Stimulated activated CD8-positive, alpha-beta memory T cell treated with anti-CD3 and anti-CD28 coated beads, Interleukin-12 subunit alpha, Interleukin-12 subunit beta, amount 100 ng/mL, for 4 hours (primary cell): ENCODE data around the gene WASF3.

Experiments
- DNase-seq: peaks from one replicate; pipeline ENCODE4 v3.0.0-alpha.2; 2020; ENCODE audit warnings: low read depth

WASF3 gene

DNA sequence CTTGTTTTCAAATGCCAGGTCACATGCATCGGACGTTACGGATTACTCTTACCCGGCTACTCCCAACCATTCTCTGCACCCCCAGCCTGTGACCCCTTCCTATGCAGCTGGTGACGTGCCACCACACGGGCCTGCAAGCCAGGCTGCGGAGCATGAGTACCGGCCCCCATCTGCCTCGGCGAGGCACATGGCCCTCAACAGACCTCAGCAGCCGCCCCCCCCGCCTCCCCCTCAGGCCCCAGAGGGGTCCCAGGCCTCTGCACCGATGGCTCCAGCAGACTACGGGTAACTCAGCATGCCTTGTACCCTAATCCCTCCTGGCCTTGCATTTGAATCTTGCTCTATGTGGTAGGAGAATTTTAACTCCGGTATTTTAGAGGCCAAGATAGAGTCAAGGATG lies 123.6 kb downstream of the WASF3 start:
- DNase-seq = no peak

DNA sequence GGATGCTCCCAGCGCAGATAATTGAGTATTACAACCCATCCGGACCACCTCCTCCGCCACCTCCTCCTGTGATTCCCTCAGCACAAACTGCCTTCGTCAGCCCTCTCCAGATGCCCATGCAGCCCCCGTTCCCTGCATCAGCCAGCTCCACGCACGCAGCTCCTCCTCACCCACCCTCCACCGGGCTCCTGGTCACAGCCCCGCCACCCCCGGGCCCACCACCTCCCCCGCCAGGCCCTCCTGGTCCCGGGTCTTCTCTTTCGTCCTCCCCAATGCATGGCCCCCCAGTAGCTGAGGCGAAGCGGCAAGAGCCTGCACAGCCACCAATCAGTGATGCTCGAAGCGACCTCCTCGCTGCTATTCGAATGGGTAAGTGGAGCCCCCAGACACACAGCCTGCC lies 125.1 kb downstream of the WASF3 start:
- no peak for DNase-seq

DNA sequence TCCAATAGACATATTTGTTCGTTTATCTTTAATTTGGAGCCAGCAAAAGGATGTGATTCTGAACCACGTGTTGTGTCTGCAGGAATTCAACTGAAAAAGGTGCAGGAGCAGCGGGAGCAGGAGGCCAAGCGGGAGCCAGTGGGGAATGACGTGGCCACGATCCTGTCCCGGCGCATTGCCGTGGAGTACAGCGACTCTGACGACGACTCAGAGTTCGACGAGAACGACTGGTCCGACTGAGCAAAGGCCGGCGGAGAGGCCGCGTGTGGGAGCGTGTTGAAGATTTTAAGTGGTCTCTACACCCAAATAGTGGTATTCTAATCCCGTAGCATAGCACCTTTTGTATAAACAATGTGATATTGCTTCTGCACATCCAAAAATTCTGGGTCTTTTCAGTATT lies 128.1 kb downstream of the WASF3 start:
- DNase-seq = no peak

DNA sequence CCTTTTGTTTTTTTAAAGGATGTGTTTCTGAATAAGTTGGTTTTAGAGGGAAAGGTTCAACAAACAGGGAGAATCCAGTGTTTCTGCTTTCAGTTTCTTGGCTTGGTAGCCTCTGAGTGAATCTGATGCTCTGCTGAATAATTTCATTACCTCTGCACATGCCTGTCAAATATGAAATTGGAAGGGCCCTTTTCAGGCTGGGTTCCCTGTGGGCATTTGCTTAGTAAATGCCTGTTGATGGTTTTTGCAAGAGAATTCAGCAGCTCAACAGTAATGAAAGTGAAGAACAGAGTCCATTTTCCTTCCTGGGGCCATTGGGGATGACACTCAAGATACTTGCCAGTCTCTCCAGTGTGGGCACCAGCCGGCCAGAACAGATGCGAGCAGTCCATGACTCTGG lies 128.8 kb downstream of the WASF3 start:
- no peak for DNase-seq

DNA sequence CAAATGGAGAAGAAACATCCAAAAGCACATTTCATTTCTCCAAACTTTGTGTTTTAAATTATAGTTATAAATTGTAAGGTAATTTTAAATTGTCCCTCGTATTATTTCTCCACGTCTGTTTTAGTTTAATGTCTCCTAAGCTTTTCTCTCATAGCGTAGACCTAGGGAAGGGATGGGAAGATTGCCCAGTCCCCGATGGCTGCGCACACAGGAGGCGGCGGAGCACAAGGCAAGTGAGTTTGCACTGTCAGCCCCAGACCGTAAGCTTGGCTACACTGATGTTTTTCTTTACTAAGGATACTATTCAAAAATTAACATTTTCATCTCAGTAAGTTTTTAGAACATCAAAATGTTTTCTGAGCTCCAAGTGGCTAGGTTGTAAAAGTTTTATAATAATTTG lies 130.8 kb downstream of the WASF3 start:
- no peak for DNase-seq

DNA sequence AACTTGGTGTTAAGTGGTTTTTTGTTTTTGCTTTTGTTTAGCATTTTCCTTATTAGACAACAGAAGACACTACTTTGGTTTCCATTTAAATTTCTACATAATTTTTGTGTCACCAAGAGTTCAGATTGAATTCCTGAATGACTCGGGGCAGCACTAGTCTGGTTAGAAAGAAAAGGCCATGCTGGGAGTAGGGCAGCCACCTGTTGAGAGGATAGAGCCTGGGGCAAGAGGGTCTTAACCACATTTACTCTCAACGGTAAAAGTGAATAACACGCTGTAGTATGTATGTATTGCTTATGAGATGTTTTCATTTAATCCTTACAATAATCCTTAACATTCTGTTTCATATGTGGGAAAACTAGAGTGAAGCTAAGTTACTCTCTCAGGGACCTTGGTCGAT lies 131.5 kb downstream of the WASF3 start:
- DNase-seq = no peak

DNA sequence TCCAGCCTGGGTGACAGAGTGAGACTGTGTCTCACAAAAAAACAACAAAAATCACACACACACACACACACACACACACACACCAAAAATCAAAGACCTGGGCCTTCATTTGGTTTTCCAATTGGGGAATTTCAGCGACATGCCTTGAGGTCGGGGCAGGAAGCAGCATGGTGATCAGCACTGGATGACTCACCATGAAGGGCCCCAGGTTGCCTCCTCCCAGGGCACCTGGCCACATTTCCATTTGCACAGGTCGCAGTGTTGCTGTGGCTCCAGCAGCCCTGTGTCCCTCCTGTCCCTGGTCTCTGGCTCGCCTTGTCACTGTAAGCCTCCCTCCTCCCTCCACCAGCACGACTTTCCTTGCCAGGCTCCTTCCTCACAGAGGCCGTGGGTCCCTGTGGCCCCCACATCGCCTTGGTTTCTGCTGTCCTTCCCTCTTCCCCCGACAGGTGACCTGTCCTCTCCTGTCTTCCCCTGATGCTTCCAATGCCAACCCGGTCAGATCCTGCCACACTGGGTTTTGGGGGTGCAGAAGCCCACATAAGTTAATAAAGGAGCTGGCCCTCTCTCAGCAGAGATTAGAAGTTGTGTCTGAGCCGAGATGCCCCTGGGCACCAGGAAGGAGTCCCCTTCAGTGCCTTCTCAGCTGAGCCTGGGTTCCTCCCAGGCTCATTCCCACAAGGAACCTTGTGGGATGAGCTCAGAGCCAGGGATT lies 136.4 kb downstream of the WASF3 start:
- DNase-seq = no peak

DNA sequence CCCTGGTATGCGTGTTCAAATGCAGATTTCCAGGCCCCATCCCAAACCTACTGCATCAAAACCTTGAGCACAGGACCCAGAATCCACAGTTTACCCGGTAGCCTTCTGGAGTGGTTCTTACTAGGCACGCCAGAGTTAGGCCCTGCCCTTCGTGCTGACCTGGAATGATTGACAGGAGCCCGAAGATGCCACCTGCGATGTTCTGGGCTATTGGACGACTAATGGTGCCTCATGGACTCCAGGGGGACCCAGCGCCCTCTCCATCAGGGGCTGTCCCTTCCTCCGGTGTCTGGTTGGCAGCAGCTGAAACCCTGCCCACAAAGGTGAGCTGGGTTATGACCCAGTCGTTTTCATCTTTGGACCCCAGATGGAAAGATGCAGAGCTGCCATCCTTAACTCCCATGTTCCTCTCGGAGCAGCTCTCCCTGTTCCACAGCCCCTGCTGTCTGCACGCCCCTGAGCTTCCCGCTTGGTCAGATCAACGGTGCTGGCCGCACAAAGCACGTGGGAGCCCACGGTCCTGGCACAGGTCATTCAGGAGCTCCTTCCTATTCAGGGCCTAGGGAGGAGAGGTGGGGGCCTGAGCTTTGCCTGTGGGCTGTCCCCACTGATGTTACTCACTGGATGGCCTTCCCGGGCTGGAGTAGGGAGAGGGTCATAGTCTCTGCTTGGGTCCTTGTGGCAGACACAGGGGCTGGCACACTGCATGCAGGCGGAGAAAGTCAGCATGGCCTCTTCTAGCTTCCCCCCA lies 137.3 kb downstream of the WASF3 start:
- no peak for DNase-seq

DNA sequence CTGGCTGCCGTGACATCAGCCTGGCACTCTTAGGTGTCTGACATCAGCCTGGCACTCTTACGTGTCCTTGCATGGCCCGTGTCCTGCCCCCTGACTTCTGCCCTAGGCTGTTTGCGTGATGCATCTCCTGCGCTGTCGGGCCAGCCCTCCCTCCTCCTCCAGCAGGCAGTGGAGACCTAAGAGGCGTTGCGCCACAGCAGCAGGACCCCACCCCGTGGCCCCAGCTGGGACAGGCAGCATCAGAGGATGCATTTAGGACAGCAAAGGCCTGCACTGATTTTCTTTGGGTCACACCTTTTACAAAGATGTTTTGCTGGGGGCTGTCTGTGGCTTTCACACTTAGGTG lies 137.8 kb downstream of the WASF3 start:
- no peak for DNase-seq

- DNase-seq = no peak
Observed at GRCh38 chr13:26695891-26696311, 138.4 kb downstream of the WASF3 start.

GRCh38 chr13:26697069-26697955 lies 139.8 kb downstream of the WASF3 start:
- DNase-seq = no peak

- DNase-seq = peak; percentile 50
Observed at GRCh38 chr13:26698392-26699196, 141.1 kb downstream of the WASF3 start.

DNA sequence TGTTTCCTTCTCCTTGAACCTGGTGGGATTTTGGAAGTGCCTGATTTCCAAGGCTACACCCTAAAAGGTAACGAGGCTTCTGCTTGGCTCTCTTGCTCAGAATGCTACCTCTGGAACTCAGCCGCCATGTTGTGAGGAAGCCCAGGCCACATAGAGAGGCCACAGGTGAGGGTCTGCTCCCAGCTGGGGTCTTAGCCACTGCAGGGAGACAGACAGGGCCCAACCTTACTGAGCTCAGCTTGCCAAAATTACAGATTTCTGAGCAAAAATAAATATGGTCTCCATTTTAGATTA lies 141.7 kb downstream of the WASF3 start:
- DNase-seq = no peak

GRCh38 chr13:26705536-26705935 lies 148.1 kb downstream of the WASF3 start:
- no peak for DNase-seq

GRCh38 chr13:26706381-26706780 lies 148.9 kb downstream of the WASF3 start:
- no peak for DNase-seq

DNA sequence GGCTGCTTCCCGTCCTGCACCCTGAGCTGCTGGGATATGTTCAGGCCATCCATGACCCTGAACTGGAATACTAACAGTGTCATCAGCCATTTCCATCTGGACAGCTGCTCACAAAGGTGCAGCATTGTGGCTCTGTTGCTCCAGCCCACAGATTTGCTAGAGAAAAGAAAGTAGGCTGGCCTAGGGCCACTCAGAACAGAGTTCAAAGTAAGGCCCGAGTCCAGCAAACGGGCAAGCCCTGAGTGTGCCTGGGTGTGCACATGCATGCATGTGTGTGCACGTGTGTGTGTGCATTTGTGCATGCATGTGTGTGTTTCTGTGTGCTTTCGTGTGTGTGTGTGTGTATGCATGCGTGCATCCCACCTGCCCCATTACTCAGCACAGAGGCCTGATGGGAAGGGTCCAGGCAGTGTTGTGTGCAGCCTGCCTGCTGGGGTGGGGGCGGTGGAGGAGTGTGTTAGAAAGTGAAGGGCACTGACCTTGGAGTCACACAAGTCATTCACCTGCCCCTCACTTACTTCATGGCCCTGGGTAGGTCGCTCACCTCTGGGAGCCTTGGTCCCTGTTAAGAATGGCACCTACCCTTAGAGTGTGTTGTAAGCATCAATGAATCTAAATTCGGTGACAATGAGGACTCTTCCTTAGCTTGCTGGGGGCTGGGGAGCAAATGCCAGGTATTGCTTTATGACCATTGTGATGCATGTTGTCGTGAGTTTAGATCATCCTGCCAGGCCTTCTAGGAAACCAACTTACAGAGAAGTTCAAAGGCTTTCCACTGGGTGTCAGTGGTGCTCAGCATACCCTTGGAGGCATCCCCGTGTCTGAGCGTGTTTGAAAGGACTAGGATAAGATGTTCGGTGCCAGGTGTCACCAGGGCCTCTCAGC lies 149.9 kb downstream of the WASF3 start:
- no peak for DNase-seq

GRCh38 chr13:26708007-26708297 lies 150.5 kb downstream of the WASF3 start:
- no peak for DNase-seq

GRCh38 chr13:26709461-26709860 lies 152.0 kb downstream of the WASF3 start:
- no peak for DNase-seq

DNA sequence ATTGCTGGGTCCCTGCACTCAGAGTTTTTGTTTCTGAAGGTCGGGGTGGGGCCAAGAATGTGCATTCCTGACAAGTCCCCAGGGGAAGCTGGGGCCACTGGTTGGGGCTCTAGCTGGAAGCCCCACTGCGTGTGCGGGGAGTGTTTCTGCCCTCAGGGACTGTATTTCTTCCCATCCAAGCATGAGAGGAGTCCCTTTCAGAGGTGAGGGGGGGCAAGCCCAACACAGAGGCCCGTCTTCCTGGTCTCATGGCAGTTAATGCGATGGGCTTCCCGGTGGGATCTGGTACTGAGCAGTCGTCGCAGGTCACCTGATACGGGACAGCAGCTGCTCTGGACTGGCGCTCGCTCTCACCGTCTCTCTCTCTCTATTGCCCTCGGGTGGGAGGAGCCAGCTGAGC lies 152.7 kb downstream of the WASF3 start:
- no peak for DNase-seq

GRCh38 chr13:26711211-26711610 lies 153.7 kb downstream of the WASF3 start:
- DNase-seq = no peak

- no peak for DNase-seq
Observed at GRCh38 chr13:26713341-26713740, 155.9 kb downstream of the WASF3 start.
